Pons (tissue), 1 donor: ENCODE data around the gene PRPSAP1.

ENCODE experiments used
- DNase-seq: peaks from one replicate; pipeline ENCODE4 v3.0.0-alpha.2; 2016; ENCODE audit warnings: low spot score

Gene PRPSAP1, protein sequence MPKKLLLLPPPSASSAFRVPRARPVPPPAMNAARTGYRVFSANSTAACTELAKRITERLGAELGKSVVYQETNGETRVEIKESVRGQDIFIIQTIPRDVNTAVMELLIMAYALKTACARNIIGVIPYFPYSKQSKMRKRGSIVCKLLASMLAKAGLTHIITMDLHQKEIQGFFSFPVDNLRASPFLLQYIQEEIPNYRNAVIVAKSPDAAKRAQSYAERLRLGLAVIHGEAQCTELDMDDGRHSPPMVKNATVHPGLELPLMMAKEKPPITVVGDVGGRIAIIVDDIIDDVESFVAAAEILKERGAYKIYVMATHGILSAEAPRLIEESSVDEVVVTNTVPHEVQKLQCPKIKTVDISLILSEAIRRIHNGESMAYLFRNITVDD

DNA sequence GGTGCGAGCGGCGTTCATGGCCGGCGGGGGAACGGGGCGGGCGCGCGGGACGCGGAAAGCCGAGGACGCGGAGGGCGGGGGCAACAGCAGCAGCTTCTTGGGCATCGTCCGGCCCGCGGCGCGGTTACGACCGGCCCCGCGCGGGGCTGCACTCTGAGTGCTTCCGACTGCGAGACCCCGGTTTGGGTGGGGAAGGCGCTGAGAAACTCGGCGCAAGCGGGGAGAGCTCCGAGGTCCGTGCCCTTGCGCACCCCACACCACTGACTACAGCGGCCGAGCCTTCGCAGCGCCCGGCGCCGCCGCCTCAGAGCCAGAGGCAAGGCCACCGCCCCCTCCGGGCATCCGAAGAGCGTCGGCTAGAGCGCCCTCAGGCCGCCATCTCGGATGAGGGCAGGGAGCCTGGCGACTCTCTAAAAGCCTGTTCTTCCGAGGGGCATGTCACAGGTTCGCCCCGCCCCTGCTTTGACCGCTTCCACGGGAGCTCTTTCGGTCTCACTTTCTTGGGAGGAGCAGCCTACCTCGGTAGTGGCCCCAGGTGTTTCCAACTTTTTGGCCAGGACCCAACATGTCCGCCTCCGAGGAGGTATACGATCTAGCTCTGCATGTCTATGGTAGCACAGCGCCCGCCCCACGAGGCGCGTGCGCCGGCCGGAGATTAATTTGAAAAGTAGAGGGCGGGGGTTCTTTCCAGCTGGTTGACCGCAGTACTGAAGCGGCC lies at the start of gene PRPSAP1:
Gene PRPSAP1, minus strand, starts transcription at position 318 of the 718 bp plus-strand sequence. Its CDS starts 213 bp downstream, at position 105.
- peak; percentile 91 for DNase-seq

DNA sequence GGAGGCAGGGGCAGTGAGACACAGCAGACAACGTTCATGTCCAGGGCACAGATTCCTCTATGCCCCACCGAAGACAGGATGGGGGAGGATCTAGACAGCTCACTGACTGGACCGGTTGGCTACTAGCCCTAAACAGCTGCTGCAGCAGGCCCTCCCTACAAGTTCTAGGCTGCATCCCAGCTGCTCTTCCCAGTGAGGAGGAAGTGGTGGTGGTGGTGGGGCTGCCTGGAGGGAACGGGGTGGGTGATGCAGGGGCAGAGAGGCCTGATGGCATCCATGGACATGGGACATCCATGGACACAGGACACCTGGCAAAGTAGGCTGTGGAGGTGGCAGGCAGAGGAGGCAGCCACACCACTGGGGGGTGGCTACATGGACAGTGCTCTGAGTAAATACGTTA lies 49.0 kb upstream of the PRPSAP1 start:
- DNase-seq, result no peak

DNA sequence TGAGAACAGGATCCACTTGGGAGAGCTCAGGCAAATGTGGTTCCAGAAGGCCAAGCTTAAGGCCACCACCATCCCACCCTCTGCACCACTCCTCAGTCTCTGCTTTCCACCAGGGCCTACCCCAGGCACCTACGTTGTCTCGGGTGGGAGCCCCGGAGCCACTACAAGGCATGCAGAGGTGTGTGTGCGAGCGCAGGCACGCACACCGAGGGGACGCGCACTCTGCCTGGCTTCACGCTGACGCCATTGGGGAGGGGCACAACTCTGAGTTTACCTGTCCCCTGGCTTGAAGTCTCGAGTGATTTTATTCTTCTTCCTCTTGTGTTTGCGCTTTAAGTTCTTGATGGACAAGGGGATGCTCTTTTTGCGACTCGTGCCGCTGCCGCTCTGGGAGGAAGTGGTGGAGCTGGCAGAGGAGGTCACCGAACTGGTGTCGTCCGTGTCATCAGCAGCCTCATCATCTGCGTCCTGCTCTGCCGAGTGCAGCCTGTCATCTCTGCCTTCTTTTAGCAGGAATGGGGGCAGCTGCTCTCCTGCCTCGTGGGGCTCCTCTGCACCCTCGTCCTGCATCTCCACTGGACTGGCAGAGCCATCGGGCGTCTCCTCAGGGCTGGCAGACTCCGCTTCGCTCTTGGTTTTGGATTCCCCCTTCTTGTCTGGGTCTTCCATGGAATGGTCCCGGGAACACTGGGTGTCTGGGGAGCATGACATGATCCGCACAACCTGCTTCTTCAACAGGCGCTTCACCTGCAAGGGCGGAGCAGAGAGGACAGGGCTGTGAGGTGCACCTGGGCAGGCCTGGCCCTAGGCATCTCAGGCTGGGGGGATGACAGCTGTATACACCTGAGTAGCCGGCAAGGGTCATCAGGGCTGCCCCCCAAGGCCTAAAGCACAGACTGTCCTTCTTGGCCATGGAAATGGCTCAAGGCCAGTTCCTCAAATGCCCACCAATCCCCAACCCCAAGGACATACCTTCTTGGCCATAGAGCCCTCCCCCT lies 45.8 kb upstream of the PRPSAP1 start:
- no peak for DNase-seq

DNA sequence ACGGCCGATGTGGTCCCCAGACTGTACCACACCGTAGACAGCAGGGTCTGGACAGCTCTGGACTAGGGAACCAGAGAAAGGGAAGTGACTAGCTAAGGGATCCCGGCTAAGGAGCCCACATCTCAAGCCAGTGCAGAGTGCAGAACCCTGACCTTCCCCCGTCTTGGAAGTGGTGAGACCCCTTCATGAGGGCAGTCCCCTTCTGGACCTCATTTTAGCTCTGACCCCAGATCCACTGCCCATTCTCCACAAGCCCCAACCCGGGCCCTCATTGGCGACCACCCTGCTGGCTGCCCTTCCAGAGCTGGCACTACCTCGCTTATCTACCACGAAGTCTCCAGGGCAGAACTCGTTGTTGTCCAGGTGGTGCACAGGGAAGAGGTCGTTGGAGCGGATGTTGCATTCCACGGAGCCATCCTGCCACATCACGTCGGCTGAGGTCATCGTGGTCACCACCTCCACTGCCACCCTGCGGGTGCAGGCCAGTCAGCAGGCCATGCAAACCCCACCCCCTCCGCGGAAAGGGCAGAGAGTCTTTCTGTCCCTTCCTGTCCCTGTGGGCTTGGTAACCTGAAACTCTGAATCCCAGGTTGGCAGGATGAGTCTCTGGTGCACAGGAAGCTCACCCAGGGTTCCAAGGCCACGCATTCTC lies 44.9 kb upstream of the PRPSAP1 start:
- DNase-seq, result no peak

DNA sequence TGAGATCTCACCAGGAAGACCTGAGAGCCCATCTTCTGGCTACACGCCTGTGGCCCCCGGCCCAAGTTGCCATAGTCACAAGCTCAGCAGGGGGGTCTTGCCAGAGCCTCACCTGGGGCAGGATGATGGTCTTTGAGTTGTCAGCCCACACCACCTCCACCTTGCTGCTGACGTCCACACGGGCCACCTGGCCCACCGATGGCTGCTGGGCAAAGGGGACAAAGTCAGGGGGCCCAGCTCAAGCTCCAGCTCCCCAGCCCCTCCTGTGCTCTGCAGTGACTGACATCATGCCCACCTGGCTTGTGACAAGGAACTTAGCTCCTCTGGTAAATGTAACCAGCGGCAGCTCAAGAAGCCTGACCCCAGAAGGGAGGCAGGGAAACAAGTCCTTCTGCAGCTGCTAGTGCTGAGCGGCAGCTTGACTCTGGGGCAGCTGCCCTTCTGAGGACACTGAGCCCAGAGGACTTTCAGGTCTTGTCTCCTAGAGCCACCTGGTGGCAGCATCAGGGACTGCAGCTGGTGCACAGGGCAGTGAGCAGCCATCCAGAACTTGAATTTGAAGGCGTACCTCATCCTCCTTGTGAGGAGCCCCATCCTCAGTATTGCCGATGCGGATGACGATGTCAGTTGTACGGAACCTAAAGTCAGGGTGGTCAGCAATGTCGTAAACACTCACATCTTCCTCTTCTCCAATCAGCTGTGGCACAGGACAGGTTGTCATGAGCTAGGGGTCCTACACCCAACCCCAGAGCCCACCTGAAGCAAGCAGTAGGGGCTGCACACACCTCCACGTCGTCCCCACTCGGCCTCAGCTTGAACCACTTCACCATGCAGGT lies 44.2 kb upstream of the PRPSAP1 start:
- peak; percentile 93 for DNase-seq

DNA sequence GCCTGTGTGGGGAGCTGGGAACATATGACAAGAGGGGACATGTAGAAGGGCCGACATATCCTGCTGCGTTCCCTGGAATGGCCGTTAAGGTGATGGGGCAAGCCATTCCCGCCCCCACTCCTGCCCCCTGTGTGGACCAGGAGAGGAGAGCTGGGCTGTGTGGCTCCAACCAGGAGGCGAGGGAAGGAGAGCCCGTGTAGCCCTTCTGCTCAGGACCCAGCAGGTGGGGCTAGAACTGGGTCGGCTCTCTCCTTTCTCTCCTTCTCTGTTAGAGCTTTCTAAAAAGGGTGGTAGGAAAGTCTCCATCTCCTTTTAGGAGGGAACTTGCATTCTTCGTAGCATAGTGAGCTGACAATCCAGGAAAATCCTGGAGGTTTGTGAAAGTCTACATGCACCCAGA lies 43.5 kb upstream of the PRPSAP1 start:
- DNase-seq, result no peak

DNA sequence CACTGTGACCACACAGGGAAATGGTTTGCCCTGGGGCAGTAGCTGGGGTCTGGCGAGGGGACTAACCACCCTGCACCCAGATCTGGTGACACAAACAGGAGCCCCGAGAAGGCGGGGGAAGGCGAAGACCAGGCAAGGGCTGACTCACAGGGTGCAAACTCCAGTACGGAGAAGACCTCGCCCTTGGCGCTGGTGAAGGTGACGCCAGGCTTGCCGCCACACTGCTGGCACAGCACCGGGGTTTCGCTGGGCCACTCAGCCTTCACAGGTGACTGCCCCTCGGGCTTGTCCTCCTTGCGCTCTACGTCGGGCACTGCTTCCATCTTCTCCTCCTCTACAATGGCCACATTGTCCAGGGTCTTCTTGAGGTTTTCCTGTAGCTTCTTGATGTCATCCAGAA lies 42.3 kb upstream of the PRPSAP1 start:
- DNase-seq, result no peak

DNA sequence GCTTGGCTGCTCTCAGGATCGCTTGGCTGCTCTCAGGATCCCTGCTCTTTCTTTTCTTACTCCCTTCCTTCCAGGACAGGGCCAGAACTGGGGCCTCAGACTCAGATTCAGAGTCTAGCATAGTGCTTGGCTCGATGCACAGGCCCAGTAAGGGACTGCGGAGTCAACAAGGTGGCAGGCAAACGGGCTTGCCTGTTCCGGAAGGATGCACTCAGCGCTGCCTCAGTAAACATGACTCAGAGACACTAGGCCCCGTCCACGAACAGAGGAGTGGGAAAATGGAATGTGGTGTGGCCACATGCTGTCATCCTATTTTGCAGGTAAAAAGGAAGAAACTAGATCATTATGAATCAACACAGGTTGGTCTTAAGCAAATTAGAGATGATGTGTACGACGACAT lies 40.5 kb upstream of the PRPSAP1 start:
- no peak for DNase-seq

DNA sequence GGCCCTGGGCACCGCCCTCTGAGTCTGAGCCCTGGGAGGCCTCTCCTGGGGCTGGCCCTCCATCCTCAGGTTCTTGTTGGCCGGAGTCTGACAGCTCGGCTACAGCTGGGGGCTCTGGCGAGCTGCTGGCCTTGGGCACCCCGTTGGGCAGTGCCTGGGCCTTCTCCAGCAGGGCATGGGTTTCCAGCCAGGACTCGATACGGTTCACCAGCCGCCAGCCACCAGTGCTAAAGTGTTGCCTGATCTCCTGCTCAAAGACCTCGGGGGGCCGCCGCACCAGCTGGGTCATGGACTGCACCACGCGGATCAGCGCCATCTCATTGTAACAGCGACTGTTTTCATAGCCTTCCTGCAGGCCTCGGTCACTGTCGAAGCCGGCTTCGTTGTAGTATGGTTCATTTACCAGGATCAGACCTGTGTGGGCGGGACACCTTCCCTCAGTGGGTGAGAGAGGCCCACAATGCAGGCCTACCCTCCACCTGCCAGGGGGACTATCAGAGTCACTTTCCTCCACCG lies 37.5 kb upstream of the PRPSAP1 start:
- DNase-seq, result no peak

DNA sequence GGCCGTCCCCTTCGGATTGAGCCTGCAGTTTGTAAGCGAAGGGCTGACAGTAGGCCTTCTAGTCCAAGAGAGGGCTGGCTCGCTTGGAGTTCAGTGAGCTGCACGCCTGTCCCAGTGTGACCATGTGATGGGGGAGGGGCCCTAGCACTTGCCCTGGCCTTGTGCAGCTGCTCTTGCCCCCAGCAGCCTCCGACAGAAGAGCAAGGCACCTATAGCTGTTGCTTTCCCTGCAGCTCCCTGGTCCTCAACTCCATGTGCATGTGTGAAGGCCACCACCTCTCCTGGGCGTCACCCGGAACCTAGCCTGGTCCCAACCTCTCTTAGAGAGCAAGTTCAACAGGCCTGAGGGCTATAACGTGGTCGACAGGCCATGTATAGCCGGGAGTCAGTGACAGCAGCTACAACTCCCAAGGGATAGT lies 36.3 kb upstream of the PRPSAP1 start:
- DNase-seq, result no peak

DNA sequence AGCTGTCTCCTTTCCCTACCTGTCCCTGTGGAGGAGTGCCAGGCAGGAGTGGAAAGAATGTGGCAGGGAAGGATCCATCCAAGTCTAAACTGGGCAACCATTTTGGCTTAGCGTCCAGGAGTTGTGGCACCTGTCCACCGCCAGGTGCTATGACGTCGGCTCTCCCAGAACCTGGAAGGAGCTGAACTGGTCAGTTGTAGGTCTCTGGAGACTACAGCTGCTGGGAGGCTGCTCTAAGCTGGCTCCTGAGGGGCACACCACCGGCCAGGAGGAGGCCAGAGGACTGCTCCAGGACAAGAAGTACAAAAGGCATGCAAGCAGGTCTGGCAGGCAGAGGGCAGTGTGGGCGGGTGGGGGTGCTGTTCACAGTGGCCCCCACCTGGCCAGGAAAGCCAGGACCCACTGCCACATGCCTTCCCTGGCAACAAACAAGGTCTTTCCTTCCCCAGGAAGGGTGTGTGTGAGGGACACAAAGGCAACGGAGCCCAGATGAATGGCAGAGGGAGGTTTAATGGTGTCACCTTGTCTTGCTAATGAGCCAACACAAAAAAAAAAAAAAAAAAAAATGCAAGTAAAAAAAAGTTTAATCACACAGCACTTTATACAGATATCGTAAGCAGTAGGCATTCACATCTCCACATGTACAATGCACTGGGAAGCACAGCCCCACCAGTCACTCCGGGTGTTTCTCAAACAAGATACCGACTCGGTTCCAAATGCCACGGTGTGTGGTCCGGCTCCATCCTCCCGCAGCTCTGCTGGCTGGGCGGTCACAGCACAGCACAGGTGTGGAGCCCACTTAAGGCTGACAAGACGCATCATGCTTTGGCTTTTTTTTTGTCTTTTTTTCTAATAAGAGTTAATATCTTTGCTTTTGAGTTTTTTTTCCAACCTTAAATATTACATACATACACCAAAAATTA lies 35.5 kb upstream of the PRPSAP1 start:
- no peak for DNase-seq

DNA sequence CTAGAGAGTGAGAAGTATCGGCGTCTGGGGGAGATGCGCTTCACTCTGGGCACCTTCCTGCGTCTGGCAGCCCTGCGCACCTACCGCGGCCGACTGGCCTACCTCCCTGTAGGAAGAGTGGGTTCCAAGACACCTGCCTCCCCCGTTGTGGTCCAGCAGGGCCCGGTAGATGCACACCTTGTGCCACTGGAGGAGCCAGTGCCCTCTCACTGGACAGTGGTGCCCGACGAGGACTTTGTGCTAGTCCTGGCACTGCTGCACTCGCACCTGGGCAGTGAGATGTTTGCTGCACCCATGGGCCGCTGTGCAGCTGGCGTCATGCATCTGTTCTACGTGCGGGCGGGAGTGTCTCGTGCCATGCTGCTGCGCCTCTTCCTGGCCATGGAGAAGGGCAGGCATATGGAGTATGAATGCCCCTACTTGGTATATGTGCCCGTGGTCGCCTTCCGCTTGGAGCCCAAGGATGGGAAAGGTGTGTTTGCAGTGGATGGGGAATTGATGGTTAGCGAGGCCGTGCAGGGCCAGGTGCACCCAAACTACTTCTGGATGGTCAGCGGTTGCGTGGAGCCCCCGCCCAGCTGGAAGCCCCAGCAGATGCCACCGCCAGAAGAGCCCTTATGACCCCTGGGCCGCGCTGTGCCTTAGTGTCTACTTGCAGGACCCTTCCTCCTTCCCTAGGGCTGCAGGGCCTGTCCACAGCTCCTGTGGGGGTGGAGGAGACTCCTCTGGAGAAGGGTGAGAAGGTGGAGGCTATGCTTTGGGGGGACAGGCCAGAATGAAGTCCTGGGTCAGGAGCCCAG lies 33.5 kb upstream of the PRPSAP1 start:
- no peak for DNase-seq

DNA sequence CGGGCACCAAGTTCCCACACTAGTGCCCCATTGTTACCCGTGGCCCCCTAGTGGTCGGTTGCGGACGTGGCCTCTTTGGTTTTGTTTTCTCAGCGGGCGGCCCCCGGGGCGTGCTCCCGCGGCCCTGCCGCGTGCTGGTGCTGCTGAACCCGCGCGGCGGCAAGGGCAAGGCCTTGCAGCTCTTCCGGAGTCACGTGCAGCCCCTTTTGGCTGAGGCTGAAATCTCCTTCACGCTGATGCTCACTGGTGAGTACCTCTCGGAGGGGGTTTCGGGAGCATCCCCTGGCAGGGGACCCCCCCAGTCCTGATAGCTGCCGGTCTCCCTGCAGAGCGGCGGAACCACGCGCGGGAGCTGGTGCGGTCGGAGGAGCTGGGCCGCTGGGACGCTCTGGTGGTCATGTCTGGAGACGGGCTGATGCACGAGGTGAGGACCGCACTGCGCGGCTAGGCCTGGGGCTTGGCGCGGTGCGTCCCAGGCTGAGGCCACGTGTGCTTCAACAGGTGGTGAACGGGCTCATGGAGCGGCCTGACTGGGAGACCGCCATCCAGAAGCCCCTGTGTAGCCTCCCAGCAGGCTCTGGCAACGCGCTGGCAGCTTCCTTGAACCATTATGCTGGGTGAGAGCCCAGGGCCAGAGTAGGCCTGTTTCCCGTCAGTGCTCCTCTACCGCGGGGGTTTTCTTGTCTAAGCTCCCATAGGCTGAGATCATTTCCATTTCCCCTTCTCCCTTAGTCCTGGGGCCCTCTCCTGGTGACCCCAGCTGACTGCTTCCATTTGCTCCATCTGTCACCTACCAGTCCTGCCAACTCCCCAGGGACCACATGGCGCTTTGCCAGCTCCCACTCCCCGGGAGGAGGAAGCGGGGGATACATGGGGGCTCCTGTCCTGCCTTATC lies 32.4 kb upstream of the PRPSAP1 start:
- DNase-seq, result no peak

DNA sequence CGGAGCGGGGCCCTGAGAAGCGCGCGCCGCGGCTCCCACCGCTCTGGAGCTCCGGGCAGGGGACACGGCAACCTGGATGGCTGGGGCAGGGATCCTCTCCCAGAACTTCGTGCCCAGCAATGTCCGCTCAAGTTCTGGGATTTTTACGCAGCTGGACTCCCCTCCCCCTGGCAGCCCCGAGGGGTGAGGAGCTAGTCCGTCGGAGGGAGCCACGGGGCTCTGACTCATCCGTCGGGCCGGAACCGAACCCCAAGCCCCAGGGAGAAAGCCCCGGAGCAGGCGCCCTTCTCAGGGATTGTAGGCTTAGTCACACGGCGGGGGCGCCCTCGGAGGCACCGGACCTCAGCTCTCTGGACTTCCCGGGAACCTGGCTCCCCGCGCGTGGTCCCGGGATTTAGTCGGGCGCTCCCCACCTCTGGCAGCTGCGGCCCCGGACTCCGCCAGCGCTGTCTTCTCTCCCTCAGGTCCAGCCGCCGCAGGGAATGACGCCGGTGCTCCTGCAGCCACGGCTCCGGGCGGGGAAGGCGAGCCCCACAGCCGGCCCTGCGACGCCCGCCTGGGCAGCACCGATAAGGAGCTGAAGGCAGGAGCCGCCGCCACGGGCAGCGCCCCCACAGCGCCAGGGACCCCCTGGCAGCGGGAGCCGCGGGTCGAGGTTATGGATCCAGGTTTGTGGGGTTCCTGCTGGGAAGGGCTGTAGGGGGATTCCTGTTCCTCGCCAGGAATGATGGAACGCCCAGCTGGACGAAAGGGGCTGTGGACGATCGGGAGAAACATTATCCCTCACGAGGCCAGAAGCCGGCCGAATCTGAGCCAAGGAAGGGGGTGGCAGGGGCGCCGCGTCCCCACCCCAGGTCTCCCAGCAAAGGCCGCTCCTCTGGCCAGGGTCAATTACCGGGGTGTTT lies 31.5 kb upstream of the PRPSAP1 start:
- no peak for DNase-seq

DNA sequence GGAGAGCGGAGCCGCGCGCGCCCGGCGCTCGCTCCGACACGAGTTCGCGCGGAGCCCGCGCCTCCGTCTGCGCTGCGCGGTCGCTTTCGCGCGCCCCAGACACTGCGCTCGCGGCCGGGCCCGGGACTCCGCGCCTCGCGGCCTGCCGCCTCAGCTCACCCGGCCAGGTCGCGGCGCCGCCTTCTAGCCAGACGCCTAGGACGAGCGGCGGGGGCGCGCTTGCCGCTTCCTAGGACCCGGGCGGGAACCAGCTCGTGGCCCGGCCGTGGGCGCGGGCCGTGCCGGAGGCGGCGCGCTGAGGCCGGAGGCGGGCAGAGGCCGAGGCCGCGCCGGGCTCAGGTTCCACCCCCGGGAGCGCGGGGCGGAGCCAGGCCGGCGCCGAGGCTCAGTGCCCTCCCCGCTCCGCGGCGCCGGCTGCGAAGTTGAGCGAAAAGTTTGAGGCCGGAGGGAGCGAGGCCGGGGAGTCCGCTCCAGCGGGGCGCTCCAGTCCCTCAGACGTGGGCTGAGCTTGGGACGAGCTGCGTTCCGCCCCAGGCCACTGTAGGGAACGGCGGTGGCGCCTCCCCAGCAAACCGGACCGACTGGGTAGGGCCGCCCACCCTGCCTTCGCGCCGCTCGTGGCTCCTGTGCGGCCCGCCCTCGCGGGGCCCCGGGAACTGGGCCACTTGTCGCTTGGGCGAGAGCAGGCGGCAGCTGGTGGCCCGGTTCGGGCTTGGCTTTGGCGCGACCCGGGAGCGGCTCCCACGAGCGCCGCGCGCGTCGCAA lies 30.7 kb upstream of the PRPSAP1 start, which contains the start of gene SPHK1:
Gene SPHK1, plus strand, starts transcription at position 388 of the 765 bp plus-strand sequence. CDS start 1,036 bp downstream, outside the sequence.
- no peak for DNase-seq
